Testis (tissue), 3 donors: ENCODE data around the gene HAPLN3. TPM values are rescaled to one million over a fixed set of nuclear protein-coding genes. Genes with fewer than 3 reads are reported as not detected.

Experiments used
- DNase-seq: peaks from one replicate; pipeline ENCODE4 v3.0.0-alpha.2; 2019
- H3K27ac ChIP-seq, 2 donors: fragments of 200-600 bp; sonication (generic); one replicate each; pipeline ENCODE4 v1.5.1; 2019
- H3K27me3 ChIP-seq: fragments of 200-600 bp; sonication (generic); one replicate; pipeline ENCODE4 v1.5.1; 2019
- H3K36me3 ChIP-seq: fragments of 200-600 bp; sonication (generic); one replicate; pipeline ENCODE4 v1.5.1; 2017; ENCODE audit warnings: low read depth; ENCODE audit errors: missing control alignments
- H3K4me1 ChIP-seq: fragments of 200-600 bp; sonication (generic); one replicate; pipeline ENCODE4 v1.5.1; 2019
- H3K4me3 ChIP-seq, 2 donors: fragments of 200-600 bp; sonication (generic); one replicate each; pipeline ENCODE4 v1.5.1; 2017 to 2019
- H3K9me3 ChIP-seq: fragments of 200-600 bp; sonication (generic); one replicate; pipeline ENCODE4 v1.5.1; 2017
- POLR2A ChIP-seq: fragments of 450-650 bp; IDR thresholded peaks from one replicate; pipeline ENCODE4 v1.6.1; 2017; ENCODE audit warnings: antibody characterized with exemption, mild to moderate bottlenecking, moderate library complexity
- WGBS, 2 donors: methylation state at CpG; one replicate each; pipeline ENCODE4 v1.1.5; 2018; 5-methylcytosine and 5-hydroxymethylcytosine counted together
- intact Hi-C: fragments of 100-400 bp; cut with DNase I; formaldehyde crosslinking; loops from one replicate; pipeline ENCODE4 v1.15.1; 2023; ENCODE audit warnings: low total_unique reads
- polyA plus RNA-seq: library from polyadenylated mRNA; stranded (reverse); fragments of 350-450 nt; fragmentation: Illumina TruSeq; extraction: RNeasy Lipid Tissue Mini Kit (QIAGEN cat#74804); gene quantifications from one replicate; pipeline ENCODE4 v1.2.3, GENCODE V29; 2014; ENCODE audit warnings: low read depth, low replicate concordance; ENCODE audit not compliant: insufficient read depth
- total RNA-seq, 2 donors: library from RNA; depleted of rRNA; stranded (reverse); fragments of >200 nt; gene quantifications; one replicate each; pipeline ENCODE4 v1.2.3, GENCODE V29; 2016
- TF ChIP-seq, protein P1 (sequence below), 3 experiments: fragments of 450-650 bp in 2 of 3; fragments of 200-600 bp in 1 of 3; sonication (generic) in 1 of 3; IDR thresholded peaks; one replicate each; pipeline ENCODE4 v1.5.1; 2016 to 2019; ENCODE audit warnings: antibody characterized with exemption in 3 of 3, mild to moderate bottlenecking in 2 of 3, moderate library complexity in 1 of 3

The HAPLN3 gene
- total and polyA plus RNA-seq, 3 donors from 2014 or later, result 4.8 to 5.6 (median 5.0) TPM

DNA sequence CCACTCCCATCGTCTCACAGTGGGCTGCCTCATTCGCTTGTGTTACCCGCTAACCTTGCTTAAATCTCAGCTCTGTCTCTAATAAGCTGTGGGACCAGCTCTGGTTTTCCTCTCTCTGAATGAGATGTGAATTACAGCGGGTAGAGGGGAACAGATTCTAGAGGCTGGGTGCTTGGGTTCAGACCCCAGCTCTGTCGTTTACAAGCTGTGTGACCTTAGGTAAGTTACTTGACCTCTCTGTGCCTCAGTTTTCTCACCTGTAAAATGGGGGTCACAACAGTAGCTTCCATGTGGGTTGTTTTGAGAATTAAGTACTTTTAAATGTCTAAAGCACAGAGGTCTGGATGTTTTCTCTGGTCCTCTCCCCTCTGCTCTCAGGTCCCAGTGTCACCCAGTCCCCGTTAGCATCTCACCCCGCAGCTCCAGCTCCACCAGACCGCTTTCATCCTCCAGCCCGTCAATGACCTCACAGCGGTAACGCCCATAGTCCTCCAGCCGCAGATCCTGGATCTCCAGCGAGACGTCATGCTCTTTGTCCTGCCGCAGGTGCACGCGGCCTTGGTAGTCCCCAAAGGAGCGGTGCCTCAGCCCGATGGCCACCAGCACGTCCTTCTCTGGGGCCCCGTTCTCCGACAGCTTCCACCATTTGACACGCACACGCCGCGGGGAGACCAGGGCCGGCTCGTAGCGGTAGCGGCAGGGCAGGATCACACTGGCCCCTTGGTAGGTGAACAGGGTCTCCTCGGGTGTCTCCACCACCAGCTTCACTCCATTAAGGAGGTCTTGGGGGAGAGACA lies 14.2 kb downstream of the HAPLN3 start:
- intact Hi-C loops, result no loop called here

DNA sequence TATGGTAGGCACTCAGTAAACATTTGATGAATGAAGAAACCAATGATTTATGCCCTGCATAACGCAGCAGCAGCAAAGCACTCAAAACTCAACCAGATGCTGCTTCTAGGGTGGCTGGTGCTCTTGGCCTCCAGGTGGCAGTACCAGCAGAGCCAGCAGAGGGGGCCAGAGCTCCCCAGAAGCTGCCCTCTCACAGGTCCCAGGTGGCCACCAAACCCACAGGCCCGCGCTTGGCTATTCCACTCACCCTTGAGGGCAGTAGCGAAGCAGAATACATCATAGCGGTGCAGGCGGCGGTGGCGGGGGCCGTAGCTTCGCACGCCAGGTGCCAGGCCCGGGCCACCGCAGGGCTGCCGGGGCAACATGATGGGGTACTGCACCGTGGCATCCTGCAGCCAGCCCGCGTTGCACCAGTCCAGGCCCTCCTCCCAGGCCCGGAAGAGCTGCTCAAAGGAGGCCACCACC lies 16.6 kb downstream of the HAPLN3 start:
- 79 to 86% methylated on average over 11 to 18 of the region's 18 CpGs for WGBS, 2 donors
- no peaks in the 10 kb centered on the region for H3K36me3 ChIP-seq
- H3K27ac ChIP-seq, result no peak overlapping the region
- no peaks in the 10 kb centered on the region for H3K27me3 ChIP-seq
- H3K4me3 ChIP-seq, result no peak overlapping the region
- no peaks in the 10 kb centered on the region for H3K4me1 ChIP-seq
- TF ChIP-seq POLR2A, result no peak
- TF ChIP-seq, protein P1, sequence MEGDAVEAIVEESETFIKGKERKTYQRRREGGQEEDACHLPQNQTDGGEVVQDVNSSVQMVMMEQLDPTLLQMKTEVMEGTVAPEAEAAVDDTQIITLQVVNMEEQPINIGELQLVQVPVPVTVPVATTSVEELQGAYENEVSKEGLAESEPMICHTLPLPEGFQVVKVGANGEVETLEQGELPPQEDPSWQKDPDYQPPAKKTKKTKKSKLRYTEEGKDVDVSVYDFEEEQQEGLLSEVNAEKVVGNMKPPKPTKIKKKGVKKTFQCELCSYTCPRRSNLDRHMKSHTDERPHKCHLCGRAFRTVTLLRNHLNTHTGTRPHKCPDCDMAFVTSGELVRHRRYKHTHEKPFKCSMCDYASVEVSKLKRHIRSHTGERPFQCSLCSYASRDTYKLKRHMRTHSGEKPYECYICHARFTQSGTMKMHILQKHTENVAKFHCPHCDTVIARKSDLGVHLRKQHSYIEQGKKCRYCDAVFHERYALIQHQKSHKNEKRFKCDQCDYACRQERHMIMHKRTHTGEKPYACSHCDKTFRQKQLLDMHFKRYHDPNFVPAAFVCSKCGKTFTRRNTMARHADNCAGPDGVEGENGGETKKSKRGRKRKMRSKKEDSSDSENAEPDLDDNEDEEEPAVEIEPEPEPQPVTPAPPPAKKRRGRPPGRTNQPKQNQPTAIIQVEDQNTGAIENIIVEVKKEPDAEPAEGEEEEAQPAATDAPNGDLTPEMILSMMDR (IDR thresholded peaks at IDR 0.05), result peak; percentile 8 to 47 (median 38)
- intact Hi-C loops, result no loop called here
- H3K9me3 ChIP-seq, result no peaks in the 10 kb centered on the region
- peak; percentile 59 for DNase-seq

More for the DNA sequence above, 14.2 kb downstream of the HAPLN3 start:
- Histone ChIP-seq H3K4me3 (no peak overlapping the region), H3K4me1 (no peaks in the 10 kb centered on the region), H3K9me3 (no peaks in the 10 kb centered on the region), H3K27me3 (no peaks in the 10 kb centered on the region), H3K36me3 (no peaks in the 10 kb centered on the region), H3K27ac (no peak overlapping the region)
- TF ChIP-seq POLR2A, result no peak
- TF ChIP-seq, protein P1 (IDR thresholded peaks at IDR 0.05), result no peak
- DNase-seq, result no peak
- 93 to 94% methylated on average over 20 to 31 of the region's 31 CpGs for WGBS, 2 donors

DNA sequence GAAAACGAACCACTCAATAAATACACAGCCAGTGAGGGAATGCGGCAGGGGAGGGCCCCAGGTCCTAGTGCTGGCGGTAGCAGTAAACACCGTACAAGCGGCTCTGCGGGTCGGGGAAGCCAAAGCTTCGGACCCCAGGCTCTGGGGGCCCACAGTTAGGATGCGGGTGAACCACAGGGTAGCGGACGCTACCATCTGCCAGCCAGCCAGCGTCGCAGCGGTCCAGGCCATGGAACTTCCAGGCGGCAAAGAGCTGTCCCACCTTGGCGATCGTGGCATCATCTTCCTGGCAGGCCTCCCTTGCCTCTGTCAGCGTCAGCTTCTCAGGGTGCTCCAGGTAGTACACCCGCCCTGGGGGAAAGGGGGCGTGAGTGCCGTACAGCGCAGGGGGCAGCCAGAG lies 17.4 kb downstream of the HAPLN3 start:
- intact Hi-C loops, result no loop called here
- no peaks in the 10 kb centered on the region for H3K9me3 ChIP-seq
- no peaks in the 10 kb centered on the region for H3K36me3 ChIP-seq
- 86 to 89% methylated on average over 16 to 22 of the region's 22 CpGs for WGBS, 2 donors
- no peak for DNase-seq
- H3K27ac ChIP-seq, result no peak overlapping the region
- TF ChIP-seq, protein P1 (IDR thresholded peaks at IDR 0.05), result no peak
- no peak for TF ChIP-seq POLR2A
- no peak overlapping the region for H3K4me3 ChIP-seq
- H3K4me1 ChIP-seq, result no peaks in the 10 kb centered on the region
- no peaks in the 10 kb centered on the region for H3K27me3 ChIP-seq

DNA sequence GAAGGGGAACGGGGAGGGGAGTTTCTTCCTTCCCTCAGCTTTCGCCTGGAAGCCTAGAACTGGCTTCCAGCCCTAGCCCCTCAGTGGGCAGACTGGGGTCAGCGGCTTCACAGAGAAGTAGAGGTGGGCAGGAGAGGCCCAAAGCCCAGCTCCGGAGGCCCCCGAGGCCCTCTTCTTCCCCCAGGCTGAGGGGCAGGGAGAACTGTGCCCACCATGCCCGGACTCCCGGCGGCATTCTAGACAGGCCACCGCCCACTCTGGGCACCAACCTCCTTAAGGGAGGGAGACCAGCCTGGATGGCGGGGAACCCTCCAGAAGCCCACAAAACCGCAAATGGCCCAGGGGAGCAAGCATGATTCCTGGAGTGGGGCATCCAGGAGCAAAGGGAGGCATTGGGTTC lies 17.9 kb downstream of the HAPLN3 start:
- 83 to 89% methylated on average over 11 of the region's 11 CpGs for WGBS, 2 donors
- Histone ChIP-seq H3K36me3 (no peaks in the 10 kb centered on the region), H3K27ac (no peak overlapping the region), H3K4me3 (no peak overlapping the region), H3K27me3 (no peaks in the 10 kb centered on the region), H3K9me3 (no peaks in the 10 kb centered on the region), H3K4me1 (no peaks in the 10 kb centered on the region)
- TF ChIP-seq, protein P1 (IDR thresholded peaks at IDR 0.05), result no peak
- no peak for TF ChIP-seq POLR2A
- DNase-seq, result no peak
- intact Hi-C loops, result no loop called here

DNA sequence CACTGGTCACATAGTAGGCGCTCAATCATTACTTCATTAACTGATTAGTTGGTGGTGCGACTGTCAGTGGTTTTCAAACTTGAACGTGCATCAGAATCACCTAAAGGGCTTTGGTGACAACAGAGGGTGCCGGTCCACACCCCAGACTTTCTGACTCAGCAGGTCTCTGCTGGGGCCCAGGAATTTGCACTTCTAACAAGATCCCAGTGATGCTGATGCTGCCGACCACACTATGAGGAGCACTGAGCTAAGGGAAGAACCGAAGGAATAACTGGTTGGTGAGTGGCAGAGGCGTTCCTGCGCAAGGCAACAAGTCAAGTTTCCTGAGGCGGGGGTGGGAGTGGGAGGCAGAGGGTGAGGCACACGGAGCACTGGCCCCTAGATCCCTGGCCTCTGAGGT lies 18.8 kb downstream of the HAPLN3 start:
- TF ChIP-seq, protein P1 (IDR thresholded peaks at IDR 0.05), result no peak
- TF ChIP-seq POLR2A, result no peak
- no peaks in the 10 kb centered on the region for H3K9me3 ChIP-seq
- no peaks in the 10 kb centered on the region for H3K4me1 ChIP-seq
- no peak overlapping the region for H3K27ac ChIP-seq
- 83 to 93% methylated on average over 7 to 10 of the region's 10 CpGs for WGBS, 2 donors
- intact Hi-C loops, result no loop called here
- H3K27me3 ChIP-seq, result no peaks in the 10 kb centered on the region
- H3K4me3 ChIP-seq, result no peak overlapping the region
- no peaks in the 10 kb centered on the region for H3K36me3 ChIP-seq
- DNase-seq, result no peak
